Endothelial cell of umbilical vein (primary cell): Measurements from ENCODE around the gene CIAO1. TPM values are rescaled to one million over a fixed set of nuclear protein-coding genes. Genes with fewer than 3 reads are reported as not detected.

Source experiments
- BruUV-seq: library from RNA; stranded (reverse); fragments of 400-500 nt; replicated peaks from 2 replicates; lab custom pipeline; 2021; lab: Mats Ljungman, UMichigan
- CTCF ChIA-PET: fragments of 300-600, 350-600 bp; sonication (Branson Sonifier 250); formaldehyde crosslinking; loops from one replicate; lab custom pipeline; 2021; ENCODE audit warnings: antibody characterized with exemption, inconsistent platforms; lab: Charles Lee
- POLR2A ChIA-PET: fragments of 300-600, 350-600 bp; sonication (Branson Sonifier 250); formaldehyde crosslinking; loops from one replicate; lab custom pipeline; 2021; ENCODE audit warnings: antibody characterized with exemption, inconsistent platforms; lab: Charles Lee
- DNase-seq: peaks from one replicate; pipeline ENCODE4 v3.0.0-alpha.2; 2011; ENCODE audit warnings: low read depth, low spot score
- FAIRE-seq: peaks from 2 replicates; lab custom pipeline; 2011; peaks lifted over from hg19 to GRCh38; lab: Jason Lieb, UNC
- H2AFZ ChIP-seq: 2 replicates; pipeline ENCODE4 v1.6.0; 2012; ENCODE audit warnings: low read depth, low read length, control low read depth, inconsistent platforms
- H3K27ac ChIP-seq: 2 replicates; pipeline ENCODE4 v1.5.1; 2011; ENCODE audit warnings: low read depth, mild to moderate bottlenecking, control low read depth, low read length, moderate library complexity; ENCODE audit not compliant: insufficient read depth
- H3K27me3 ChIP-seq, 2 experiments: 2 replicates each; pipeline versions ENCODE4 v1.6.0 to v1.6.1; 2011; ENCODE audit warnings: low read length in 2 of 2, mixed read lengths in 1 of 2; ENCODE audit not compliant: control insufficient read depth in 2 of 2, insufficient read depth in 2 of 2
- H3K36me3 ChIP-seq, 2 experiments: 2 replicates in 1 of 2; 3 replicates in 1 of 2; pipeline ENCODE4 v1.5.1; 2011; ENCODE audit warnings: low read length in 2 of 2, mild to moderate bottlenecking in 1 of 2, moderate library complexity in 1 of 2; ENCODE audit not compliant: control insufficient read depth in 2 of 2, insufficient read depth in 2 of 2; ENCODE audit errors: extremely low read depth in 1 of 2
- H3K4me1 ChIP-seq: 3 replicates; pipeline ENCODE4 v1.5.1; 2011; ENCODE audit warnings: mild to moderate bottlenecking, low read length; ENCODE audit not compliant: control insufficient read depth, insufficient read depth; ENCODE audit errors: extremely low read depth
- H3K4me2 ChIP-seq: 2 replicates; pipeline ENCODE4 v1.6.1; 2011; ENCODE audit warnings: low read length, control low read depth, mixed read lengths; ENCODE audit not compliant: insufficient read depth
- H3K4me3 ChIP-seq, 3 experiments: fragments of 200-600 bp in 1 of 3; sonication (generic), shearing (Covaris generic) in 1 of 3; replicated peaks in 1 of 3; 2 replicates each; pipeline ENCODE4 v1.5.1; 2011 to 2016; ENCODE audit warnings: control low read depth in 3 of 3, low read length in 3 of 3, mild to moderate bottlenecking in 2 of 3, inconsistent platforms in 1 of 3, low read depth in 1 of 3, moderate library complexity in 1 of 3; ENCODE audit not compliant: insufficient read depth in 1 of 3
- H3K79me2 ChIP-seq: 2 replicates; pipeline ENCODE4 v1.6.0; 2012; ENCODE audit warnings: low read length, inconsistent platforms; ENCODE audit not compliant: control insufficient read depth, insufficient read depth
- H3K9ac ChIP-seq: replicated peaks from 2 replicates; pipeline ENCODE3; 2011; ENCODE audit warnings: low read length, control low read depth; ENCODE audit not compliant: insufficient read depth; ENCODE audit errors: extremely low read depth
- H3K9me1 ChIP-seq: replicated peaks from 3 replicates; pipeline ENCODE4 v1.6.0; 2011; ENCODE audit warnings: mild to moderate bottlenecking, low read length; ENCODE audit not compliant: control insufficient read depth, insufficient read depth; ENCODE audit errors: extremely low read depth
- H3K9me3 ChIP-seq: replicated peaks from 2 replicates; pipeline ENCODE4 v1.5.1; 2012; ENCODE audit warnings: low read length, inconsistent platforms; ENCODE audit not compliant: control insufficient read depth, insufficient read depth
- H4K20me1 ChIP-seq: replicated peaks from 2 replicates; pipeline ENCODE3; 2011; ENCODE audit warnings: mild to moderate bottlenecking, low read length; ENCODE audit not compliant: control insufficient read depth, insufficient read depth; ENCODE audit errors: extremely low read depth
- EZH2 ChIP-seq: IDR thresholded peaks from 2 replicates; pipeline ENCODE4 v1.6.1; 2012; ENCODE audit warnings: borderline replicate concordance, low read depth, mild to moderate bottlenecking, moderate library complexity, low read length, inconsistent platforms; ENCODE audit not compliant: severe bottlenecking
- FOS ChIP-seq: IDR thresholded peaks from 2 replicates; pipeline ENCODE4 v1.6.1; 2011; ENCODE audit warnings: mild to moderate bottlenecking, low read length, moderate library complexity, borderline replicate concordance; ENCODE audit not compliant: insufficient read depth
- GATA2 ChIP-seq: IDR thresholded peaks from 2 replicates; pipeline ENCODE4 v1.7.0; 2011; ENCODE audit warnings: low read depth, mild to moderate bottlenecking, moderate library complexity, mixed read lengths, low read length; ENCODE audit not compliant: insufficient read length, insufficient read depth
- JUN ChIP-seq: IDR thresholded peaks from 2 replicates; pipeline ENCODE4 v1.6.1; 2011; ENCODE audit warnings: borderline replicate concordance, low read depth; ENCODE audit not compliant: insufficient read length, insufficient read depth
- MYC ChIP-seq: IDR thresholded peaks from one replicate; pipeline ENCODE4 v1.6.1; 2011; ENCODE audit warnings: mild to moderate bottlenecking, low read depth, low read length
- POLR2A ChIP-seq: IDR thresholded peaks from 2 replicates; pipeline ENCODE4 v1.6.1; 2012; ENCODE audit warnings: low read depth, mild to moderate bottlenecking, control low read depth, low read length
- POLR2AphosphoS5 ChIP-seq: IDR thresholded peaks from 2 replicates; pipeline ENCODE4 v1.6.1; 2012; ENCODE audit warnings: low read depth, mild to moderate bottlenecking, control low read depth, low read length, moderate library complexity; ENCODE audit not compliant: insufficient read depth
- dilution Hi-C: fragments of 300-500 bp; cut with MboI; formaldehyde crosslinking; loops from one replicate; pipeline ENCODE4 v1.15.0; 2019; ENCODE audit warnings: low sequenced_read_pairs; ENCODE audit not compliant: extremely low pct_ligation_motif_present
- intact Hi-C: fragments of 100-400 bp; cut with micrococcal nuclease; formaldehyde crosslinking; loops from one replicate; pipeline ENCODE4 v1.10.0; 2022
- polyA plus RNA-seq, 4 experiments: library from polyadenylated mRNA; depleted of rRNA in 3 of 4; stranded (reverse) in 3 of 4; unstranded in 1 of 4; fragments of >200 nt; gene quantifications; 2 replicates each; pipeline versions ENCODE4 v1.2.1 to v1.2.3, GENCODE V29; 2011 to 2012; ENCODE audit warnings: missing spikeins in 1 of 4
- total RNA-seq: library from RNA; stranded (reverse); gene quantifications from 2 replicates; pipeline ENCODE4 v1.2.3, GENCODE V29; 2021
- TF ChIP-seq, protein P1 (sequence below): IDR thresholded peaks from 2 replicates; pipeline ENCODE4 v1.6.1; 2011; ENCODE audit not compliant: insufficient read depth, insufficient read length
- TF ChIP-seq, protein P2 (sequence below), 2 donors: IDR thresholded peaks; 1 replicate in 1 of 2; 2 replicates in 1 of 2; pipeline ENCODE4 v1.5.1; 2011; ENCODE audit warnings: low read length in 2 of 2, mild to moderate bottlenecking in 2 of 2, moderate library complexity in 2 of 2, control low read depth in 1 of 2, inconsistent platforms in 1 of 2, low read depth in 1 of 2; ENCODE audit not compliant: insufficient read depth in 1 of 2; ENCODE audit errors: extremely low read depth in 1 of 2

CIAO1 gene
- total and polyA plus RNA-seq, 2 donors (not counting 3 experiments of a cell fraction or from before 2014, with no cell fraction given), result 70.7 to 119 TPM

DNA sequence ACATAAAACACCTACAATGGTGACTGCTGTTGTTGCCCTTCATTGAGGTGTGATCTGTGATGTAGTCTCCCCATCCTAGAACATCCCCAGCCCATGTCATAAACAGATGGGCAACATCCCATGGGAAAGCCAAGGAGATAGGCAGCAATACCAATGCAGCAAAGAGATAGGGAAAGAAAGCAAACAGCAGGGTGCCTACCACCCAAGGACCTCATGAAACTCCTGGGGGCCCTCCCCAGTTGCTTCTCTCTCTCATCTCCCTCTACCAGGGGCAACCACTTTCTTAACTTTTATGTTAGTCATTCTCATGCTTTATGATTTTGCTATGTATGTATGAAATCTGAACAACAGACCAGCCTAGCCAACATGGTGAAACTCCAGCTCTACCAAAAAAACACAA, 51.0 kb downstream of the CIAO1 start:
- no peaks in the 10 kb centered on the region for H3K9me1 ChIP-seq
- dilution Hi-C loops (no loop called here), intact Hi-C loops (no loop called here)
- BruUV-seq, result no TSS peak
- DNase-seq (no peak), FAIRE-seq (no peak)
- no peaks in the 10 kb centered on the region for H3K9me3 ChIP-seq
- H3K27me3 ChIP-seq, result peaks cover 1 to 7% of the 10 kb centered on the region in 2 experiments
- ChIA-PET CTCF (interaction anchor here (1.6 kb wide), 1 partner anchor 8 kb away, joined by 4 read pairs; the partner anchor contains the start of gene ITPRIPL1), POLR2A (no interaction called here)
- H3K9ac ChIP-seq, result no peak overlapping the region
- no peak overlapping the region for H3K27ac ChIP-seq
- H2AFZ ChIP-seq, result no peak overlapping the region
- peaks cover 28% of the 10 kb centered on the region for H3K4me1 ChIP-seq
- H3K4me2 ChIP-seq, result no peak overlapping the region
- H3K79me2 ChIP-seq, result no peaks in the 10 kb centered on the region
- no peaks in the 10 kb centered on the region for H3K36me3 ChIP-seq
- TF ChIP-seq POLR2AphosphoS5 (no peak), GATA2 (no peak), POLR2A (no peak), JUN (no peak), EZH2 (no peak), FOS (no peak), MYC (no peak)
- TF ChIP-seq, protein P1, sequence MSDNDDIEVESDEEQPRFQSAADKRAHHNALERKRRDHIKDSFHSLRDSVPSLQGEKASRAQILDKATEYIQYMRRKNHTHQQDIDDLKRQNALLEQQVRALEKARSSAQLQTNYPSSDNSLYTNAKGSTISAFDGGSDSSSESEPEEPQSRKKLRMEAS, result no peak
- TF ChIP-seq, protein P2, sequence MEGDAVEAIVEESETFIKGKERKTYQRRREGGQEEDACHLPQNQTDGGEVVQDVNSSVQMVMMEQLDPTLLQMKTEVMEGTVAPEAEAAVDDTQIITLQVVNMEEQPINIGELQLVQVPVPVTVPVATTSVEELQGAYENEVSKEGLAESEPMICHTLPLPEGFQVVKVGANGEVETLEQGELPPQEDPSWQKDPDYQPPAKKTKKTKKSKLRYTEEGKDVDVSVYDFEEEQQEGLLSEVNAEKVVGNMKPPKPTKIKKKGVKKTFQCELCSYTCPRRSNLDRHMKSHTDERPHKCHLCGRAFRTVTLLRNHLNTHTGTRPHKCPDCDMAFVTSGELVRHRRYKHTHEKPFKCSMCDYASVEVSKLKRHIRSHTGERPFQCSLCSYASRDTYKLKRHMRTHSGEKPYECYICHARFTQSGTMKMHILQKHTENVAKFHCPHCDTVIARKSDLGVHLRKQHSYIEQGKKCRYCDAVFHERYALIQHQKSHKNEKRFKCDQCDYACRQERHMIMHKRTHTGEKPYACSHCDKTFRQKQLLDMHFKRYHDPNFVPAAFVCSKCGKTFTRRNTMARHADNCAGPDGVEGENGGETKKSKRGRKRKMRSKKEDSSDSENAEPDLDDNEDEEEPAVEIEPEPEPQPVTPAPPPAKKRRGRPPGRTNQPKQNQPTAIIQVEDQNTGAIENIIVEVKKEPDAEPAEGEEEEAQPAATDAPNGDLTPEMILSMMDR (IDR thresholded peaks at IDR 0.05; ENCODE audit: extremely low read depth in 1 of 2, insufficient read depth in 1 of 2, low read depth in 1 of 2, low read length in 2 of 2), result no peak
- H3K4me3 ChIP-seq, result no peak overlapping the region
- H4K20me1 ChIP-seq, result no peaks in the 10 kb centered on the region
